SIG-M5 (cell line): Measurements from ENCODE around the gene LSAMP.
"Not testable (repeated sequence)": the region's sequence is repeated elsewhere in the genome, so short reads cannot be mapped to it uniquely, and the experiment has no call there.

Experiments
- DNase-seq: peaks from one replicate; lab custom pipeline; 2025; lab: John Stamatoyannopoulos, UW

The LSAMP gene

DNA sequence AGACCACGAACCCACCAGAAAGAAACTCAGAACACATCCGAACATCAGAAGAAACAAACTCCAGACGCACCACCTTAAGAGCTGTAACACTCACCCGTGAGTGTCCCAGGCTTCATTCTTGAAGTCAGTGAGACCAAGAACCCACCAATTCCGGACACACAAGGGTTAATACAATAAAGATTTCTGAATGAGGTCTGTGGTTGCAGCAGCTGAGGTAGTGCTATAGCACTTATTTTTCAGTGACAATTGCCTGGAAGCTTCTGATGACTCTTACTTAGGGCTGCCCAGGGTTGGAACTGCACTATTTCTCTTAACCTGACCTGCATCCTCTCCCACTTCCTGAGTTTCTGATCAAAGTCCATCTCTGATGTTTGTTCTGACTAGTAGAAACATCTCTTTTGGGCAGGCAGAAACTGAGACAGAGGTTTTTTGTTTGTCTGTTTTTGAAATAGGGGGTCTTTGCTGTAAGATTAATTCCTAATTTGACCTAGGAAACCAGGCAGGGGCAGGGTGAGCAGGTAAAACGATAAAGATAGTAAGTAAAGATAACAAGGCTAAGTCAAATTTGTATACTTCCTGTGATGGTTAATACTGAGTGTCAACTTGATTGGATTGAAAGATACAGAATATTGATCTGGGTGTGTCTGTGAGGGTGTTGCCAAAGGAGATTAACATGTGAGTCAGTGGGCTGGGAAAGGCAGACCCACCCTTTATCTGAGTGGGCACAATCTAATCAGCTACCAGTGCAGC, 652.9 kb downstream of the LSAMP start:
- no peak for DNase-seq

DNA sequence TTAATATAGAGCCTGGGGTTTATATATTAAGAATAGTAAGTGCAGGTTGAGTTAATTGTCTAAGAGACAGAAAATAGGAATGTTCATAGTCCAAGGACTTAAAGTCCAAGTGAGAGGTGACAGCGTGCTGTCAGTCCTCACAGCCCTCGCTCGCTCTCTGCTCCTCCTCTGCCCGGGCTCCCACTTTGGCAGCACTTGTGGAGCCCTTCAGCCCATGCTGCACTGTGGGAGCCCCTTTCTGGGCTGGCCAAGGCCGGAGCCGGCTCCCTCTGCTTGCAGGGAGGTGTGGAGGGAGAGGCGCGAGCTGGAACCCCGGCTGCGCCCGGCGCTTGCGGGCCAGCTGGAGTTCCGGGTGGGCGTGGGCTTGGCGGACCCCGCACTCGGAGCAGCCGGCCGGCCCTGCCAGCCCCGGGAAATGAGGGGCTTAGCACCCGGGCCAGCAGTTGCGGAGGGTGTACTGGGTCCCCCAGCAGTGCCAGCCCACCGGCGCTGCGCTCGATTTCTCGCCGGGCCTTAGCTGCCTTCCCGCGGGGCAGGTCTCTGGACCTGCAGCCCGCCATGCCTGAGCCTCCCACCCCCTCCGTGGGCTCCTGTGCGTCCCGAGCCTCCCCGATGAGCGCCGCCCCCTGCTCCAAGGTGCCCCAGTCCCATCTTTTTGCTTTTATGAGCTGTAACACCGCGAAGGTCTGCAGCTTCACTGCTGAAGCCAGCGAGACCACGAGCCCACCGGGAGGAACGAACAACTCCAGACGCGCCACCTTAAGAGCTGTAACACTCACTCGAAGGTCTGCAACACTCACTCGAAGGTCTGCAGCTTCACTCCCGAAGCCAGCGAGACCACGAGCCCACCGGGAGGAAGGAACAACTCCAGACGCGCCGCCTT, 653.8 kb downstream of the LSAMP start:
- DNase-seq: not testable (repeated sequence)

DNA sequence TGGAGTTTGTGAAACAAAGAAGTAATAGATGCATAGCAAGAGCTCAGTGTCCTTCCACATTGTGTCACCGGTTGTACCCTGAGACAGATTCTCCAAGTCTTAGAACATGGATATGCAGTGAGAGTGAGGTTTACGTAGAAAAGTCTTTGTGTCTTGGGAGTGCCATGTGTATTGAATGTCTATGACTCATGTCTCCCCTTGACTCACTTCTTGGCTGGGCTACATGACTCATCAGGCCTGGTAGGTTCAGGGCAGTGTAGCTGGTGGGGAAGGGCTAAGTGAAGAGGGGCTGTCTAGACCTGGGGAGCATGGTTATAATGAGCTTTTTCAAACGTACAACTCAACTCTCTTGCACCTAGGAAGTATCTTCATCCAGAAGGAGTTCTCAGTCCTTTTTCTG, 654.5 kb downstream of the LSAMP start:
- DNase-seq: no peak

DNA sequence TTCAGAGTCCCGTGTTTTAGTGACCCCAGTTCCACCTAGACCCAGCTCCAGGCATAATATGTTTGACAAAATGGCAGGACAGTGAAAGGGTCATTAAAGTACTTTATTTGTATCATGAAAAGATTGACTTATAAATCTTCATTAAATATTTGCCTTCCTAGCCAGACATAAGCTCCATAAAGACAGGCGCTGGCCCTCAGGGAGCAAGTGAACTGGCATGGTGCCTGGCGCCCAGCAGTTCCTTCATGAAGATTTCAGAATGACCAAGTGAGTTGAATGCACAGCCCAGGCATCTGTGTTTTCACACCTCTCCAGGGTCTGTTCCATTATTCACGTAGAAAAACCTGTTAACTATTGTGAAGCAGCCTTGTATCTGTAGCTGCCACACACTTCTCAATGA, 655.8 kb downstream of the LSAMP start:
- no peak for DNase-seq

DNA sequence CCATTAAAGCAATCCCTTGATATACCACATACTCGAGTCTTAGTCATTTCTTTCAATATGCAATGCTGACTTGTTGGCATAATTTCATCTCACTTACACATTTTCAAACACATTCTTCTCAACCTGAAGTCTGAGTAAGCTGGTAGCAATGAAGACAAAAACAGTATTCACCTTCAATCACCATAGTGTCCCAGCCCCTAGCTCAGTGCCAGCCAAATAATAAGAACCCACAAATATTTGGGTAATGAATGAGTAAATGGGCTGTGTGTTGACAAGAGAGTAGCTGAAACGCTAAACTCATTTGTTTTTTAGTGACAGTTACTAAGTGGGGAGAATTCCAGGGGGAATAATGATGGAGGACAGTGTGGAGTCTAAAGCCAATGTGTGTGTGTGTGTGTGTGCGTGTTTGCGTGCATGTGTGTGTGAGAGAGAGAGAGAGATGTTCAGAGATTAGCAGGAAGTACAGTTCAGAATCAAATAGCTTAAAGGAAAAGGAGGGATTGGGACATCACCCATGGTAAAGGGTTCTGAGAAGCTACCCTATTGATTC, 656.3 kb downstream of the LSAMP start:
- DNase-seq: no peak

DNA sequence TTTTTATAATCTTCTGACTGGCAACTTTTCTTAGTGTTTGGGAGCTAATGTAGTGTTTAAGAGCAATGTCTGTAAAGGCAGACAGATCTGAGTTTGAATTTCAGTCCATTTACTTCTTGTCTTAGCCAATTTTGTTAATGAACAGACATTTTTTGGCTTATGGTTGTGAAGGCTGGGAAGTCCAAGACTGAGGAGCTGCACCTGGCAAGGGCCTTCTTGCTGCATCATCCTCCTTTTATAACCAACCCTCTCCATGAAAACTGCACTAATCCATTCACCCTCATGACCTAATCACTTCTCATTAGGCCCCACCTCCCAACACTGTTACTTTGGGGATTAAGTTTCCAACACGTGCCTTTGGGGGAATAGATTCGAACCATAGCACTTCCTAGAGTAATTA, 657.5 kb downstream of the LSAMP start:
- DNase-seq: no peak

DNA sequence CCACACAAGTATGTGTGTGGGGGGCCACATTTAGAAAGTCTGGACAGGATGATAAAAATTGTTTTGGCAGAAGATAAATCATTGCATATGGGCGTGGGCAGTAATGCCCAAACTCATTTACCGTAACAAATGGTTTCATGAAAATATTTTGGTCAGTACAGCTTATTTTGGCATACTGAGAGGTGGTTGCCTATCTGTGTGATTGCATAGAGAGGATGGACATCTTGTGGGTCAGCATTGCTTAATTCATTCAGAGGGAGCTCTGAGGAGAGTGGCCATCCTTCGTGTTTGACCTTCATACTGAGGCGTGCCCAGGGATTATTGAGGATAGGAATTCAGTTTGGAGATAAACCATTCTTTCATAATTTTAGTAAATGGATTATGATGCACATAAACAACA, 659.5 kb downstream of the LSAMP start:
- DNase-seq: no peak

DNA sequence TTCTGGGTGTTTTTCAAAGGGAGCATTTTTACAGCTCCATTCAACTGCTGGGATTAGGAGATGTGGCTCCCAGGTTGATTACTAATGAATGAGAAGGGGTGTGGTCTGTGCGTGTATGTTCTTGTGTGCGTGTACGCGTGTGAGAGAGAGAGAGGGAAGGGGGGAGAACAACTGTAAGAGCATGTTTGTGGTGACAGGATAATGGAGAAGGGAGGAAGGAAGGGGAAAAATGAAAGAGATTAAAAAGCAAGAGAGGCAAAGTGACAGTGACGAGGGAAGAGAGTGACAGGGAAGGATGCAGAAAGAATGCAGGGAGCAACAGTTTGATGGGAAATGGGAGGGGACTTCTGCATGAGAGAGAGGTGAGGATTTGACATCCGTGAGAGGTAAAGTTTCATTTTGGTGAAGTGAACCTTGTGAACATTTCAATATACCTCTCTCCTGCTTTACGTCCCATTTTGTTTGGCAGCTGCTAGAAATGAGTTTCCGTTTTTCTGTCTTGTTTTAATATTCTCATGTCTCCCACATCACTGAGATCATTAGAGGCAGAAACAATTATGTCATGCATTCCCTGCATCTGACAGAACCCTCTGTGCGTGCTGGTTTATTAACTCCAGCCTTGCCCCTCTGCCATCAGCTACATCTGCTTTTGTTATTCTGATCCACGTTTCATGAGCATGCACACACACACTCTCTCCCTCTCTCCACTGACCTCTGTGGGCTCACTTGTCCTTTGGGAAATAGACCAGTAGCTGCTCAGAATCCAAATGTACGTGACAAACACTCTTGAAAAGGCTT, 660.3 kb downstream of the LSAMP start:
- no peak for DNase-seq

DNA sequence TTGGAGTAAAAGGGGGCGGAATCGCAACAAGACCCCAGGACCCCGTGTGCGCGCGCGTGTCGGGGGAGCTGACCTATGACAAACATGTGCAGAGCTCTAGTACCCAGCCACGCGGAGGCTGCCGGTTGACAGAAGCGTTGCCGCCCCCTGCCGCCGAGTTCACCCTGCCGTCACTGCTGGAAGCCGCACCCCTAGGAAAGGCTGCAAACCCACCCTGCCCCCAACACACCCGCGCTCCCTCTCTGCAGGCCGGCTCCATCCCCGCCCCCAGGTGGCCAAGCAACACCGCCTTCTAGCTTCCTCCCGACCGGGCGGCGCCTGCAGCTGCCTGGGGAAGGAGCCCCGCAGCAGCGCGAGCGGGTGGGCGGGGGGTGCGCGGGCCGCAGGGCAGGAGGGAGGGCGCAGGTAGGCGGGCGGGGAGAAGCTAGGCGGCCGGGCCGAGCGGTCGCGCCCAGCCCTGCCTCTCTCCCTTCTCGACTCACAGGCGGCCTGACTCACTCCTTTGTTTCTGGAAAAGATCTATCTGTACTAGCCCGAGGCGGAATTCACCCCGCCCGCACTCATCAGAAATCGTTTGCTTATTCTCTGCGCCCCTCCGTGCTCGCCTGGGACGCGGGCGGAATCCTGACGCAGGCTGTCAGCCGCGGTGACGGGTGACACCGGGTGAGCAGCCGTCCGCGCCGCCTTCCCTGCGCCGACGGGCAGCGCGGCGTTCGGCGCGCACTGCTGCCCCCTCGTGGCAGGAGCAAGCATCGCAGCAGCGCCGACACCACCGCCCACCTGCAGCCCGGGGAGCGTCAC, 661.1 kb downstream of the LSAMP start:
- peak; percentile 56 for DNase-seq

DNA sequence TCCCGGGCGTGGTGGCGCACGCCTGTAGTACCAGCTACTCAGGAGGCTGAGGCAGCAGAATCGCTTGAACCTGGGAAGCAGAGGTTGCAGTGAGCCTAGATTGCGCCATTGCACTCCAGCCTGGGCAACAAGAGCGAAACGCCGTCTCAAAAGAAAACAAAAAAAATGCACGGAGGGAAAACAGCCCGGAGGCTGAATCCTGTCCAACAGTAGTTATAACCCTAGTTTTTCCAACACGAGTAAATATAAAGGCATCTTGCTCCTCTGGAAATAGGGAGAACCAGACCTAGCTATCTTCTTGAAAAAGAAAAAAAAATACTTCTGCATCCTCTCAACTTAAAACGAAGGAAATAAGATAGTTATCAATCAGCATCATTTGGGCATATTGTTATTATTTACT, 661.9 kb downstream of the LSAMP start:
- not testable (repeated sequence) for DNase-seq

DNA sequence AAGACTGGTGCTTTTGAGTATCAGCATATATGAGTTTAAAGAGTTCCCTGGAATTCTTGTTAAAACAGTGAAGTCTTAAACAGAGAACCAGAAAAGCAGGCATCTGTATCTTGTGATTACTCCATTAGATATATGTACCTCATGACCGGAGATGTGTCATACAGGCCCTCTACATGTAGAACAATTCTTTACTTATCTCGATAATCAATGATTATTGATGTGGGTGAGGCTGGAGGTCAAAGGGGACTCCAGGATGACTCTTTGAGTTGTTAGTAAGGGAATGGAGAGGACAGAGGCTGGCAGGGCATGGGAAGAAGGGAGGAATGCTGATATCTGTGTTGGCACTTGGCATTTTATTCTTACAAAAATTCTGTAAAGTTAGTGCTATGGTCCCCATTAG, 666.3 kb downstream of the LSAMP start:
- DNase-seq: no peak

DNA sequence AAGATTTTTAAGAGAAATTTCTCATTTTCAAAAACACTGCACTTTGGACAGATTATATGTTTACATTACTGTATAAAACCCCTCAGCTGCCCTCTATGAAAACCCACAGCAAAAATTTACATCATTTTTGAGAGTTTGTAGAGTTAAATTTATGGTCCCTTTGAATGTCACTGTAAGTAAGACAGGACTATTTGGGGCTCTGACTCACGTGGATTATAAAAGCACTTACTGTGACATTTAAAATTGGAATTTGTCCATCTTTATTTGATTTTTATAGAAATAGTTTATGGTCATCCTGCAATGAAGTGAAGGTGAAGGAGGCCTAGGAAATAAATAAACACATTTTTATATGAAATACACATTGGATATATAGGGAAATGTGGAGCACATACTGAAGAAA, 672.3 kb downstream of the LSAMP start:
- DNase-seq: no peak

DNA sequence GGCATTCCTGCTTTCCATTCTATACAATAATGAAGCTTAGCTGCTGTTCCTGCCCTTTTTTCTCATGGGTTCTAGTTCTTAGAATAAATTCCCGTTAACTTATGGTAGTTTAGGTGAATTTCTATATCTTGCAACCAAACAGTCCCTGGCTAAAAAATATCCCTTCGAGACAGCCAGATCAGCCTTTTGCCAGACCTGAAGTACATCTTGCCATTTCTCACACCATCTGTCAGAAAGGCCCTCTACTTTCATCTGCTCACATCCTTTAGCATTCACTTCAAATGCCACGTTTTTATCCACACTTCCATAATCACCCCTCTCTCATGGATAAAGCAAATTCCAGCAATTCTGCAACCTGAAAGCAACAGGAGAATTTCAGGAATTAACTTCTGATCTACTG, 676.6 kb downstream of the LSAMP start:
- no peak for DNase-seq

DNA sequence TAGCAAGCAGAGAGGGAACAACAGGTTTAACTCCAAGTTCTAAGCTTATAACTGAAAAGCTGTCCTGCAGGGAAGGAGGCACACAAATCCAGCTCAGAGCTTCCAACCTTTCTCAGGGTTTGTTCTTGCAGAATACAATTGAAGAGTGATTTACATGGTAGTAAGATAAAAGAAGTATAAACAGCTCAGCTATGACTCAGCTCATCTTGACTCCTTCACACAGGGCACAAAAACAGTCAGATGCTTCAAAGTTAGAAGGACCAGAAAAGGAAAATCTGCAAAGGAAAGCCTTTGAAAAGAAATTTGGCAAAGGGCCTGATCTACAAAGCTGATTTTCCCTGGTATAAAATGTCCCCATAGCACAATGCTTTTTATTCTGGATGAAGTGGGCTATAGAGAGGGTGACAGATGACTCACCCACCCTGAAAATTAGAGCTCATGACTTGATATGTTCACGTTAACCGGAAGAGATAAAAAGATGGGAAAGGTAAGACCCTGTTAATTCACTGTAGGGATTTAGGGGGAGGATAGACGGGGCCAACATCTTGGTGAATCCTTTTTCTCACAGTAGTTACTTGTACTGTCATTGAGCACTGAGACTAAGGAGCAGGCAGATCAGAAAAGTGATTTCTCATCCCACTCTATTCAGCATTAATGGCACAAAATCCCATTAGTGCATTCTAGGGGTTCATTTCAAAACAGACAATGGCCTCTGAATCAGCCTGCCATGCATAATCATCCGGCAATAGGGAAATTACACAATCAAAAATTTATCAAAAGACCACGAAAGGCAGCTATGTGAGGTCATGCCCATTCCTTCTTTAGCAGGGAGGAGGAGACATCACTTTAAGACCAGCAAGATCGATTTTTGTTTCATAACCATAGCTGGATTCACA, 678.5 kb downstream of the LSAMP start:
- no peak for DNase-seq

DNA sequence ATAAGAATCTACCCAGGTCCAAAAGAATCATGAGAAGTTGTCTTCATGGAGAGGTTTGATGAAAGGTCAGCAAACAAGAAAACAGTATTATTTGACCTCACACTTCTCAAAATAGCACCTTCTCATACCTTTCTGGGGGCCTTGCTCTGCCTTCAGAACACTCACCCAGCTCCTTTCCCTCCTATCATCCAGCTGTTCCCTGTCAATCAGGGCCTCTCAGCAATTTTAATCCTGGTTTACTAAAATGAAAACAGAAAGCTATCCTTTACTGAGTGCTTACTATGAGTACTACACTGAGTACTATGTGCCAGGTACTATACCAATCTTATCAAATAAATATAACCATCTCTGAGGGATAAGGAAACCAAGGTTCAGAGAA, 683.4 kb downstream of the LSAMP start:
- DNase-seq: no peak

DNA sequence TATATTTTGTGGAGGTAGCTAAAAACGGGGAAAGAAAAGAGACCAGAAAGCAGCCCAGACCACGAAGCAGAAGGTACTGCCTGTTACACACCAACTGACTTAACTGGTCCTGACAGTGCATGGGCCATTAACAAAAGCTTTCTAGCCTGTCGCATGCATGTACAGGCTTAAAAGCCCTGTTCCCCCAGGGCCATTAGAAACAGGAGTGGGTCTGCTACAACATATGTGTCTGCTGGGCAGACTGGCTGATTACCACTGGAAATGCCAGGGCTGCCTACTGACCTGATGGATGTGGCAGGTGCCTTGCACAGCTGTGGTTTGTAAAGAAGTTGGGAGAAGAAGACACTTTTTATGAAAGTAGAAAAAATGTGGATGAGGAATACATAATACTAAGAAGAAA, 684.6 kb downstream of the LSAMP start:
- no peak for DNase-seq

DNA sequence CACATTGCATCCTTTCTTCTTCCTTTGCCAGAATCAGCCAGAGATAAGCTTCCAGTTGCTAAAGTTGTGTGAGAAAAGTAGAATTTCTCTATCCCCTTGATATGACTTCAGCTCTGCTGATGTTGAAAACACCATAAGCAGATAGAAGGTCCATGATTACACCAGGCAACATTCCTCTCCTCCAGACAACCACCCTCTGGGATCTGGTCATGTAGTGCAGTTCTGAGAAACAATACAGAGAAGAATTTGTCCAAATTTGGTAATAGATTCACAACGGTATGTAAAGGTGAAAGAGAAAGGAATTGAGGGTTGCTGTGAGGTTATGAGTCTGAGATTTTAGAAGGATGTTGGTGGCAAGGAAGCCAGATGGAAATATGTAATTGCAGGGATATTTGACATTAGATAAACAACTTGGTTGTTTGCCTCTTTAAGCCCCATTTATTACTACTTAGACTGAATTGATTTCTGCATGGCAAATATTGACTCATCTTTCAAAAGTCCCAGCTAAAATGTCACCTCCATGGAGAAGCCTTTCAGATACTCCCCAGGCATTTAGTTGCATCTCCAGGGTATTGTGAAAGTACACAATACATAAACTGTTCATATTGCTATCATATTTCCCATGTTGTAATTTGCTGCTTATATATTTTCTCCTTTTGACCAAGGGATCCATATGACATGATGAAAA, 687.1 kb downstream of the LSAMP start:
- DNase-seq: no peak

DNA sequence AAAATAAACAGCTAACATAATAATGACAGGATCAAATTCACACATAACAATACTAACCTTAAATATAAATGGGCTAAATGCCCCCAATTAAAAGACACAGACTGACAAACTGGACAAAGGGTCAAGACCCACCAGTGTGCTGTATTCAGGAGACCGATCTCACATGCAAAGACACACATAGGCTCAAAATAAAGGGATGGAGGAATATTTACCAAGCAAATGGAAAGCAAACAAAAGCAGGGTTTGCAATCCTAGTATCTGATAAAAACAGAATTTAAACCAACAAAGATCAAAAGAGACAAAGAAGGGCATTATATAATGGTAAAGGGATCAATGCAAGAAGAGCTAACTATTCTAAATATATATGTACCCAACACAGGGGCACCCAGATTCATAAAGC, 692.3 kb downstream of the LSAMP start:
- not testable (repeated sequence) for DNase-seq
